ENCODE measurements around the gene EOLA2.
"Not testable (repeated sequence)": the region's sequence is repeated elsewhere in the genome, so short reads cannot be mapped to it uniquely, and the experiment has no call there.

EOLA2 gene

DNA sequence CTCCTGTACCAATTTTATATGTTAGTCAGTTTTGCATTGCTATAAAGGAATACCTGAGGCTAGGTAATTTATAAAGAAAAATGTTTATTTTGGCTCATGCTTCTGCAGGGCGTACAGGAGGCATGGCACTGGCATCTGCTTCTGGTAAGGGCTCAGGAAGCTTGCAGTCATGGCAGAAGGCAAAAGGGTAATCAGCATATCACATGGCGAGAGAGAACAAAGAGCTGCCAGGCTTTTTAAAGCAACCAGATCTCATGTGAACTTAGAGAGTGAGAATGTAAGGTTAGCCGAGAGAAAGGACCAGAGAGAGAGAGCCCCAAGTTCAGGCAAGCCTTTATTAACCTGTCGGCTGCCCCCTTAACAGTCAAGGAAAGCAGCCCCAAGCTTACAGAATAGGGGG, 14.5 kb downstream of the EOLA2 start:
- H3K36me3 ChIP-seq (ENCODE audit: insufficient read depth, low read length); H3K9ac ChIP-seq (ENCODE audit: low read depth, low read length): not testable (repeated sequence)

DNA sequence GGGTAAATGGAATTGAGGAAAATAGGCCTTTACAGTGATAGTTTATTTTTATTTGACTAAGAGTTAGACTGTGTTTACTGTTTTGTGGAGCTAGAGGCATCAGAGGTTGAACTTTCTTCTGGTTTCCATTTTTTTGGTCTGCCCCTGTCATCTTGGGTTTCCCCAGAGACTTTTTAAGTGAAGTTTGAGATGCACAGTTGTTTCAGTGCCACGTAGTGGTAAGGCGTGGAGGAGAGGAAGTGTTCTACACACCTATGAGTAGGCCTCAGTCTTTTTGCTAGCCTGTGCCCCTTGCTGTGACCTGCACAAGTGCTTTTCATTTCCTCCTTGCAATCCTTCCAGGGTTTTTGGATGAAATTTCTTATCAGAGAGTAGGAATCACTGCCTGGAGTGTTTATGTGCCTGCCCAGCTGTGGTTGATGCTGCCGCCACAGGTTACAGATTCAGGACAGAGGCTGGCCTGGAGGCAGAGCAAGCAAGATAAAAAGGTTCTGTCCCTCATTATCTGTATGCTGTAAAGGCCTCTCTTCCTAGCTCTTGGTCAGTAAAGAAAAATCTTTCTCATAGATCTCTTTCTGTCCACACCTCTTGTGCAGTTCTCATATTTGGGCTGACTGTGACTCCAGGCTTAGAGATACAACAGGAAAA, 21.4 kb downstream of the EOLA2 start:
- H3K4me1 ChIP-seq (ENCODE audit: insufficient read depth, low read length): no peaks in the 10 kb centered on the region
- H3K36me3 ChIP-seq (ENCODE audit: insufficient read depth, low read length): no peaks in the 10 kb centered on the region
- H3K9me3 ChIP-seq (ENCODE audit: control insufficient read depth, insufficient read depth, low read length): no peaks in the 10 kb centered on the region
- H3K9ac ChIP-seq (ENCODE audit: low read depth, low read length): no peak overlapping the region

More for the DNA sequence above, 14.5 kb downstream of the EOLA2 start:
- H3K4me1 ChIP-seq (ENCODE audit: insufficient read depth, low read length); H3K9me3 ChIP-seq (ENCODE audit: control insufficient read depth, insufficient read depth, low read length): not testable (repeated sequence)

DNA sequence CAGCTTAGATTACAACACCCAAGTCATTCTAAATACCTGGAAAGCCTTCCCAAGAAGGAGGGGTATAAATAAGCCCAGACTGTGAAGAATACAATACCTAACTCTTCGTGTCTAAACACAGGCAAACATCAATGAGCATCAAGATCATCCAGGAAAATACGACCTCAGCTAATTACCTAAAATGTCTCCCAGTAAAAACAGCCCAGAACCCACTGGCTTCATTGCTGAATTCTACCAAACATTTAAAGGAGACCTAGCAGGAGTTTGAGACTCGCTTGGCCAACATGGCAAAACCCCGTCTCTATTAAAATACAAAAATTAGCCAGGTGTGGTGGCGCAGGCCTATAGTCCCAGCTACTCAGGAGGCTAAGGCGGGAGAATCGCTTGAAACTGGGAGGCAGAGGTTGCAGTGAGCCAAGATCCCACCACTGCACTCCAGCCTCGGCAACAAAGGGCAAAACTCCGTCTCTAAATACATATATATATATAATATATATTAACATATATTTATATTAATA, 28.1 kb downstream of the EOLA2 start:
- H3K4me1 ChIP-seq (ENCODE audit: insufficient read depth, low read length): no peaks in the 10 kb centered on the region
- H3K9ac ChIP-seq (ENCODE audit: low read depth, low read length): no peak overlapping the region
- no peaks in the 10 kb centered on the region for H3K9me3 ChIP-seq (ENCODE audit: control insufficient read depth, insufficient read depth, low read length)
- no peaks in the 10 kb centered on the region for H3K36me3 ChIP-seq (ENCODE audit: insufficient read depth, low read length)

DNA sequence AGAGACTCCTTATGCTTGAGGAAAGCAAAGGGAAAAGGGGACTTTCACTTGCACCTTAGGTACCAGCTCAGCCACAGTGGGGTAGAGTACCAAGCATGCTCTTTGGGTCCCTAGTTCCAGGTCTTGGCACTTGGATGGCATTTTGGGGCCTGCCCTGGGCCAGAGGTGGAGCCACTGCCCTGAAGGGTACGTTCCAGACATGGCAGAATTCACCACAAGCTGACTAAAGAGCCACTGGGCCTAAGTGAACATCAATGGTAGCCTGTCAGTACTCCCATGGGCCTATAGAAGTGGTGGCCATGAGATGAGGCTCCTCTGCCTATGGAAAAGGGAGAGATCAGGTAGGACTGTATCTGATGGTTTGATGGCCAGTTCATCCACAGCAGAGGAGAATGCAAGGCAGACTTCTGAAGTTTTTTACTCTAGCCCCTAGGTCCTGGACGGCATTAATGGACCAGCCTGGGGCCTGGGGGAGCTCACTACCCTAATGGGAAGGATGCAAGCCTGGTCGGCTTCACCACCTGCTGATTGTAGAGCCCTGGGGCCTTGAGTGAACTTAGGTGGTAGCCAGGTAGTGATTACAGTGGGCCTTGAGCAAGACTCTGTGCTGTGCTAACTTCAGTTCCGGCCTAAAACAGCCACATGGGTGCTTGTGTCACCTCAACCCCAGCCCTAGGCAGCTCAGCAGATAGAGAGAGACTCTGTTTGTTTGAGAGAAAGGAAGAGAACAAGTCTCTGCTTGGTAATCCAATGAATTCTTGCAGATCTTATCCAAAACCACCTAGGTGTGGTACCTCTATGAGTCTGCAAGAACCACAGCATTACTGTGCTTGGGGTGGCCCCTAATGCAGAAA, 28.7 kb downstream of the EOLA2 start:
- Histone ChIP-seq H3K9me3 (ENCODE audit: control insufficient read depth, insufficient read depth, low read length) (no peaks in the 10 kb centered on the region), H3K9ac (ENCODE audit: low read depth, low read length) (no peak overlapping the region), H3K4me1 (ENCODE audit: insufficient read depth, low read length) (no peaks in the 10 kb centered on the region; the same call in 1 of the 2 replicates), H3K36me3 (ENCODE audit: insufficient read depth, low read length) (no peaks in the 10 kb centered on the region)

DNA sequence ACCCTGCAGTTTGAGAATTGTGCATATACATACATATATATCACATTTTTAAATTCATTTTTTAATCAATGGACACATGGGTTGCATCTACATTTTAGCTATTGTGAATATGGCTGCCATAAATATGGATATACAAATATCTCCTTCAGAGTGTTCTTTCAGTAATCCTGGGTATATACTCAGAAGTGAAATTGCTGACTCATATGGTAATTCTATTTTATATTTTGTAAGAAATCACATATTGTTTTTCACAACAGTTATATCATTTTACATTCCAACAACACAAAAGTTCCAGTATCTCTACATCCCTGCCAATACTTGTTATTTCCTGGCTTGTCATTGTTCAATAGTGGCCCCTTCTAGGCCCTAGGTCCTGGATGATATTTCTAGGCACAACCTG, 29.6 kb downstream of the EOLA2 start:
- H3K9ac ChIP-seq (ENCODE audit: low read depth, low read length): no peak overlapping the region

DNA sequence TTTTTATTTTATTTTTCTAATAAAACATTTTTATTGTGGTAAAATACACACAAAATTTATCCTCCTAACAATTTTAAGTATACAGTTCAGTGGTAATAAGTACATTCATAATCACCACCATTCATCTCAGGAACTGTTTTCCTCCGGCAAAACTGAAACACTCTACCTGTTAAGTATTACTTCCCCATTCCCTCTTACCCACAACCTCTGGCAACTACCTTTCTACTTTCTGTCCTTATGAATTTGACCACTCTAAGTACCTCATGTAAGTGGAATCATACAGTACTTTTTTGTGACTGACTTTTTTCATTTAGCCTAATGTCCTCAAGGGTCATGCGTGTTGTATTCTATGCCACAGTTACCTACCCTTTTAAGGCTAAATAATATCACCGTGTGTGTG, 30.0 kb downstream of the EOLA2 start:
- H3K4me1 ChIP-seq (ENCODE audit: insufficient read depth, low read length): peaks cover 2% of the 10 kb centered on the region; the same call in 1 of the 2 replicates
- H3K9me3 ChIP-seq (ENCODE audit: control insufficient read depth, insufficient read depth, low read length): no peaks in the 10 kb centered on the region
- no peaks in the 10 kb centered on the region for H3K36me3 ChIP-seq (ENCODE audit: insufficient read depth, low read length)
- no peak overlapping the region for H3K9ac ChIP-seq (ENCODE audit: low read depth, low read length)

More for the DNA sequence above, 29.6 kb downstream of the EOLA2 start:
- no peaks in the 10 kb centered on the region for H3K36me3 ChIP-seq (ENCODE audit: insufficient read depth, low read length)
- no peaks in the 10 kb centered on the region for H3K9me3 ChIP-seq (ENCODE audit: control insufficient read depth, insufficient read depth, low read length)
- H3K4me1 ChIP-seq (ENCODE audit: insufficient read depth, low read length): peaks cover 2% of the 10 kb centered on the region; the same call in 1 of the 2 replicates

DNA sequence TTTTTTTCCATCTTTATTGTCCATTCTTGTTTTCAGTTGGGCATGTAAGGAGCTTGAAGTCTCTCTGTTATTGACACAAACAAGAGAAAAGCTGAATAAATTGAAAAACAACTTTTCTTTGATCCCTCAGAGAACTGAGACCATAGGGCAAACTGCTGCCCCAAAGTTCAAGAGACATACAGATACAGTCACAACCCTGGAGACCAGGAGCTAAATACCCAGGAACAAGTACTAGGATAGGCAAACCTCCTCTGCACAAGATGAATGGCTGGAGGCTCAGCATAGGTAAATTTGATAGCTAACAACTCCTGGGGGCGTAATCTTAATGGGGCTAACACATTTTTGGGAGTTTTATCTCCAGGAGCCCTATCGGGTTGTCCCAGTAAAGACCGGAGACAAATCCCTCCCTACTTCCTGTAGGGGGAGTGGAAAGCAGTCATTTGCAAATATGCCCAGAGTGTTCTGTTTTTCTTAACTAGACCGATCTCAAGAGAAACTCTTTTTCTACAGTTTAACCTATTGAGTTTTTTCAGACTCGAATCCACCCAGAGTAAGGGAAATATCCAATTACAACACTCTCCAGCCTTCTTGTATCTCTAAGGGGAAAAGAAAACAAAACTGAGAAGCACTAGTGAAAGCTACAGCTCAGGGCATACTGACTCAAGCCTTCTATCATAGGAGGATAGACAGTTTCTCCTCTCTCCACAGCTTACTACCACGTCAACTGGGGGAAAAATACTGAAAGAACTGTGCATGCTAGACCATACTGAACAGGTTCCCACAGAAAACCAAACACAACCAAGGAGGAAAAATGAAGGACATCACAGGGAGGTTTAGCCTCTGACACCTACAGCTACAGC, 34.2 kb downstream of the EOLA2 start:
- H3K9ac ChIP-seq (ENCODE audit: low read depth, low read length): peak overlapping the region; percentile 18; the same call in 1 of the 2 replicates
- H3K36me3 ChIP-seq (ENCODE audit: insufficient read depth, low read length): no peaks in the 10 kb centered on the region
- H3K4me1 ChIP-seq (ENCODE audit: insufficient read depth, low read length): peaks cover 2% of the 10 kb centered on the region; the same call in 1 of the 2 replicates
- H3K9me3 ChIP-seq (ENCODE audit: control insufficient read depth, insufficient read depth, low read length): no peaks in the 10 kb centered on the region; the same call in 1 of the 2 replicates

DNA sequence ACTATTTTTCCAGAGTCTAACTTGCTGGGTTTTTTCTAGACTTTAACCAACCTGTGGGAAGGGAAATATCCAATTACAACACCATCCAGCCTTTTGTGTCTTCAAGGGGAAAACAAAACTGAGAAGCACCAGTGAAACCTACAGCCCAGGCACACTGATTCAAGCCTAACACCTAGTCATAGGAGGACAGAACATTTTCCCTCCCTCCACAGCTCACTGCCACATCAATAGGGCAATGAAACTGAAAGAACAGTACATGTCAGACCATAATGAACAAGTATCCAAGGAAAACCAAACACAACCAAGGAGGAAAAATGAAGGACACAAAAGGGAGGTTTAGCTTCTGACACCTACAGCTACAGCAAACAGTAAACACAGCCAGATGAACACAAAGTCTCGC, 39.7 kb downstream of the EOLA2 start:
- H3K9me3 ChIP-seq (ENCODE audit: control insufficient read depth, insufficient read depth, low read length): peaks cover 4% of the 10 kb centered on the region
- no peak overlapping the region for H3K9ac ChIP-seq (ENCODE audit: low read depth, low read length)
- H3K4me1 ChIP-seq (ENCODE audit: insufficient read depth, low read length): peaks cover 7% of the 10 kb centered on the region
- no peaks in the 10 kb centered on the region for H3K36me3 ChIP-seq (ENCODE audit: insufficient read depth, low read length)

DNA sequence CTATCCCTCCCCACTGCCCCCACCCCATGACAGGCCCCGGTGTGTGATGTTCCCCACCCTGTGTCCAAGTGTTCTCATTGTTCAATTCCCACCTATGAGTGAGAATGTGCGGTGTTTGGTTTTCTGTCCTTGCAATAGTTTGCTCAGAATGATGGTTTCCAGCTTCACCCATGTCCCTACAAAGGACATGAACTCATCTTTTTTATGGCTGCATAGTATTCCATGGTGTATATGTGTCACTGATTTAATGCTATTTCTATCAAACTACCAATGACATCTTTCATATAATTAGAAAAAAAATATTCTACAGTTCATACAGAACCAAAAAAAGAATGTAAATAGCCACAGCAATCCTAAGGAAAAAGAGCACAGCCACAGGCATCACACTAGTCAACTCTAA, 47.5 kb downstream of the EOLA2 start:
- not testable (repeated sequence) for H3K9ac ChIP-seq (ENCODE audit: low read depth, low read length); H3K9me3 ChIP-seq (ENCODE audit: control insufficient read depth, insufficient read depth, low read length); H3K4me1 ChIP-seq (ENCODE audit: insufficient read depth, low read length); H3K36me3 ChIP-seq (ENCODE audit: insufficient read depth, low read length)
